Muscle of leg (tissue), 11 donors: ENCODE measurements around the gene LTO1. TPM values are rescaled to one million over a fixed set of nuclear protein-coding genes. Genes with fewer than 3 reads are reported as not detected.
"Not testable (repeated sequence)": the region's sequence is repeated elsewhere in the genome, so short reads cannot be mapped to it uniquely, and the experiment has no call there.

Source experiments
- DNase-seq: peaks from one replicate; pipeline ENCODE4 v3.0.0; 2013
- H3K27ac ChIP-seq: one replicate; pipeline ENCODE4 v1.5.1; 2013; ENCODE audit warnings: mild to moderate bottlenecking, low read length, control low read depth
- H3K27me3 ChIP-seq: one replicate; pipeline ENCODE4 v1.6.1; 2013; ENCODE audit warnings: low read length; ENCODE audit not compliant: control insufficient read depth, insufficient read depth
- H3K36me3 ChIP-seq: one replicate; pipeline ENCODE4 v1.6.1; 2013; ENCODE audit warnings: low read length; ENCODE audit not compliant: control insufficient read depth, insufficient read depth
- H3K4me1 ChIP-seq: one replicate; pipeline ENCODE4 v1.6.1; 2013; ENCODE audit warnings: low read length; ENCODE audit not compliant: control insufficient read depth, insufficient read depth
- H3K4me3 ChIP-seq: one replicate; pipeline ENCODE4 v1.5.1; 2013; ENCODE audit warnings: low read length, control low read depth
- H3K9me3 ChIP-seq: replicated peaks from 2 replicates; pipeline ENCODE4 v1.6.1; 2013; ENCODE audit warnings: low read depth, low read length; ENCODE audit not compliant: control insufficient read depth
- WGBS: methylation state at CpG from one replicate; pipeline ENCODE4 v1.1.5; 2013; ENCODE audit warnings: missing lambda C conversion rate; ENCODE audit not compliant: insufficient coverage; 5-methylcytosine and 5-hydroxymethylcytosine counted together
- polyA plus RNA-seq, 8 donors: library from polyadenylated mRNA; unstranded; fragments of 120-200 nt; gene quantifications; one replicate each; pipeline versions ENCODE4 v1.2.1 to v1.2.3, GENCODE V29; 2013; ENCODE audit warnings: inconsistent platforms in 1 of 8, low replicate concordance in 1 of 8; ENCODE audit not compliant: insufficient read length in 8 of 8, insufficient read depth in 1 of 8
- total RNA-seq: library from RNA; stranded (reverse); fragments of 120-200 nt; gene quantifications from one replicate; pipeline ENCODE4 v1.2.4, GENCODE V29; 2013

Gene LTO1
- total and polyA plus RNA-seq, 9 donors = 12.2 to 22.2 (median 18.7) TPM

DNA sequence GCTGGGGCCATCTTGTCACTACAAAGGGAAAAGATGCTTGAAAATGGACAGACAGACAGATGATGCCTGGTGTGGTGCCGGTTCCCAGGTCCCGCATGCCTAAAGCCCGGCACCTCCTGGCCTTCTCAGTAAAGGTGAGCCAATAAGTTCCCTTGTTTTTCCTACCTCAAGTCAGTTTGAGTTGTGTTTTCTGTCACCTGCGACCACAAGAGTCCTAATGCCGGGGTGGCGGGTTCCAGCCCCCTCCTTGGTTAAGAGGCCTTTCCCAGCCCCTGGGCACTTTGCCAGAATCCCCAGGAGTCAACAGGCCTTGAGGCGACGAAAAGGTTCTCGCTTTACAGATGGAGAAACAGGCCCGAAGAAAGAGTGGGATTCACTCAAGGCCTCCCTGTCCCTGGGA is 19.6 kb upstream of the LTO1 start:
- DNase-seq = no peak
- 56% methylated on average over 10 of the region's 10 CpGs for whole genome bisulfite sequencing
- no peak overlapping the region for H3K27ac ChIP-seq
- H3K36me3 ChIP-seq = no peaks in the 10 kb centered on the region
- no peak overlapping the region for H3K4me3 ChIP-seq
- H3K27me3 ChIP-seq = peaks cover 25% of the 10 kb centered on the region
- no peaks in the 10 kb centered on the region for H3K9me3 ChIP-seq
- peaks cover 4% of the 10 kb centered on the region for H3K4me1 ChIP-seq

- peaks cover 13% of the 10 kb centered on the region for H3K27me3 ChIP-seq
Observed at GRCh38 chr11:69692422-69692821, 17.3 kb upstream of the LTO1 start.

GRCh38 chr11:69691463-69691862 is 16.3 kb upstream of the LTO1 start:
- 63% methylated on average over 1 of the region's 2 CpGs for WGBS
- H3K4me1 ChIP-seq = no peaks in the 10 kb centered on the region
- H3K4me3 ChIP-seq = no peak overlapping the region
- peaks cover 13% of the 10 kb centered on the region for H3K27me3 ChIP-seq
- no peak overlapping the region for H3K27ac ChIP-seq
- H3K36me3 ChIP-seq = no peaks in the 10 kb centered on the region
- DNase-seq = no peak
- no peaks in the 10 kb centered on the region for H3K9me3 ChIP-seq

More at GRCh38 chr11:69692422-69692821, 17.3 kb upstream of the LTO1 start:
- Histone ChIP-seq H3K4me3 (no peak overlapping the region), H3K4me1 (no peaks in the 10 kb centered on the region), H3K27ac (no peak overlapping the region), H3K9me3 (no peaks in the 10 kb centered on the region), H3K36me3 (no peaks in the 10 kb centered on the region)
- no peak for DNase-seq

DNA sequence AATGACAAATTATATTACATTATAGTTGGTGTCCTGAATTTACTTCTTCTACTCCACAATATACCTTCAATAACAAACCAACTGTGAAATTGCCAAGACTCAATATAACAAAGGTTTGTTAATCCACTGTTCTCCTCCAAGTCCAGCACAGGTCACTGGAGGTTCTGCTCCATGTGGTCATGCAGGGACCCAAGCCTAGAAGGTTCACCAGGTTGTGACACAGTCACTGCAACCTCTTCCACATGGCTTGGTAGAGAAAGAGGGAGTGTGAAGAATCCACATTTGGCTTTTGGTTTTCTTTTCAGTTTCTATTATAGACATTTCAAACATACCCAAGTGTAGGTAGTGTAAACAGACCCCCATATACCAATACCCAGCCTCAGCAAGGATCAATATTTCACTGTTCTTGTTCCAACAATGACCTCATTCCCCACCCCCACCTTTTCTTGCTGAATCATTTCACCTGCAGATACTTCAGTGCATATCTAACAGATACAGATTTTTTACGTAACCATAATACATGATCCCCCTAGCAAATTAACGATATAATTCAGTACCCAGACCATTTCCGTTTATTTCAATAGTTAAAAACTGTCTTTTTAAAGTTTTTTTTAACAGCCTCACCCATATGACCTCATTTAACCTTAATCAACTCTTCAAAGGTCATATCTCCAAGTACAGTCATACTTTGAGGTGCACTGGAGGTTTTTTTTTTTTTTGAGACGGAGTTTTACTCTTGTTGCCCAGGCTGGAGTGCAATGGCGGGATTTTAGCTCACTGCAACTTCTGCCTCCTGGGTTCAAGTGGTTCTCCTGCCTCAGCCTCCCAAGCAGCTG is 14.5 kb upstream of the LTO1 start:
- no peak overlapping the region for H3K4me3 ChIP-seq
- no peaks in the 10 kb centered on the region for H3K36me3 ChIP-seq
- DNase-seq = no peak
- peaks cover 16% of the 10 kb centered on the region for H3K27me3 ChIP-seq
- H3K9me3 ChIP-seq = no peaks in the 10 kb centered on the region
- H3K27ac ChIP-seq = no peak overlapping the region
- peaks cover 5% of the 10 kb centered on the region for H3K4me1 ChIP-seq
- WGBS = no CpG with 5 or more reads among the region's 5 CpGs

DNA sequence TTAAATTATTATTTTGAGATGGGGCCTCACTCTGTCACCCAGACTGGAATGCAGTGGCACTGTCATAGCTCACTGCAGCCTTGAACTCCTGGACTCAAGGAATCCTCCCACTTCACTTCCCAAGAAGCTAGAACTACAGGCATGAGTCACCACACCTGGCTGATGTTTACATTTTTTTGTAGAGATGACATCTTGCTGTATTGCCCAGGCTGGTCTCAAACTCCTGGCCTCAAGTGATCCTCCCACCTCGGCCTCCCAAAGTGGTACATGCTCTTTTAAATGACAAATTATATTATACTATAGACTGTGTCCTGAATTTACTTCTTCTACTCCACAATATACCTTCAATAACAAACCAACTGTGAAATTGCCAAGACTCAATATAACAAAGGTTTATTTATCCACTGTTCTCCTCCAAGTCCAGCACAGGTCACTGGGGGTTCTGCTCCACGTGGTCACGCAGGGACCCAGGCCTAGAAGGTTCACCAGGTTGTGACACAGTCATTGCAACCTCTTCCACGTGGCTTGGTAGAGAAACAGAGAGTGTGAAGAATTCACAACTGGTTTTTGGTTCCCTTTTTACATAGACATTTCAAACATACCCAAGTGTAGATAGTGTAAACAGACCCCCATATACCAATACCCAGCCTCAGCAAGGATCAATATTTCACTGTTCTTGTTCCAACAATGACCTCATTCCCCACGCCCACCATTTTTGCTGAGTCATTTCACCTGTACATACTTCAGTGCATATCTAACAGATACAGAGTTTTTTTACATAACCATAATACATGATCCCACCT is 13.0 kb upstream of the LTO1 start:
- H3K27ac ChIP-seq, H3K36me3 ChIP-seq, H3K4me1 ChIP-seq, H3K4me3 ChIP-seq, H3K9me3 ChIP-seq, DNase-seq: not testable (repeated sequence)
- peaks cover 14% of the 10 kb centered on the region for H3K27me3 ChIP-seq
- 56% methylated on average over 1 of the region's 5 CpGs for WGBS

- H3K36me3 ChIP-seq = no peaks in the 10 kb centered on the region
- H3K4me1 ChIP-seq = peaks cover 5% of the 10 kb centered on the region
- 92% methylated on average over 7 of the region's 8 CpGs for WGBS
- peaks cover 14% of the 10 kb centered on the region for H3K27me3 ChIP-seq
- no peak overlapping the region for H3K27ac ChIP-seq
- DNase-seq = no peak
- no peaks in the 10 kb centered on the region for H3K9me3 ChIP-seq
- H3K4me3 ChIP-seq = no peak overlapping the region
Observed at GRCh38 chr11:69686856-69687255, 11.7 kb upstream of the LTO1 start.

DNA sequence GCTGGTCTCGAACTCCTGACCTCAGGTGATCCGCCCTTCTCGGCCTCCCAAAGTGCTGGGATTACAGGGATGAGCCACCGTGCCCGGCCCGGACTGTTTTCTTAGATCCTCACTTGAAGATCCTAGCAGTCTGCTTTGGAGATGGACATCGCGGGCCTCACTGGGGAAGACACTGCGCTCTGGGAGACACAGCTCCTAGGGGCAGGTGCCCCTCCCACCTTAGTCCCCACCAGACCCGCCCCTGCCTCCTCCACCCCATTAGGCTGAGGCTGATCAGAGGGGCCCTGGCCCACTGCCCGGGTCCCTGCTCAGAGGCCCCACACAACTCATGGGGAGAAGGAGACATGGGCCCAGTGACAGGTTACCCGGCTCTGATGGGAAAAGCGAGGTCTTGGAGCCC is 11.3 kb upstream of the LTO1 start:
- 70% methylated on average over 11 of the region's 13 CpGs for WGBS
- DNase-seq = no peak
- H3K36me3 ChIP-seq = no peaks in the 10 kb centered on the region
- no peaks in the 10 kb centered on the region for H3K9me3 ChIP-seq
- H3K4me3 ChIP-seq = no peak overlapping the region
- no peak overlapping the region for H3K27ac ChIP-seq
- H3K27me3 ChIP-seq = peaks cover 14% of the 10 kb centered on the region
- peaks cover 5% of the 10 kb centered on the region for H3K4me1 ChIP-seq

DNA sequence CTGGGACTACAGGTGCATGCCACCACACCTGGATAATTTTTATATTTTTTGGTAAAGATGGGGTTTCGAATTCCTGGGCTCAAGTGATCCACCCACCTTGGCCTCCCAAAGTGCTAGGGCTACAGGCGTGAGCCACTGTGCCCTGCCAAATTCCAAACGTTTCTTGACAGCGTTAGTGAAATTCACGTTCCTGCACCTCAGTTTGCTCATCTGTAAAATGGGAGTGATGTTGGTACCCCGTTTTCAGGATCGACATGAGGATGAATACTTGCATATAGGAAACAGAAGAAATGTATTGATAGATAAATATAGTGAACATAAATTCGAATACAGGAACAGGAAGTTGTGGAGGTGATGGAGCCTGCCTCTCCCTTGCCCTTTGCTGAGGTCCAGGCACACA is 10.2 kb upstream of the LTO1 start:
- peaks cover 12% of the 10 kb centered on the region for H3K27me3 ChIP-seq
- no peak overlapping the region for H3K27ac ChIP-seq
- H3K9me3 ChIP-seq = no peaks in the 10 kb centered on the region
- 65% methylated on average over 7 of the region's 8 CpGs for WGBS
- peaks cover 5% of the 10 kb centered on the region for H3K4me1 ChIP-seq
- no peak overlapping the region for H3K4me3 ChIP-seq
- DNase-seq = no peak
- no peaks in the 10 kb centered on the region for H3K36me3 ChIP-seq

- Histone ChIP-seq H3K4me1 (peaks cover 5% of the 10 kb centered on the region), H3K27me3 (peaks cover 12% of the 10 kb centered on the region), H3K9me3 (no peaks in the 10 kb centered on the region), H3K36me3 (no peaks in the 10 kb centered on the region), H3K4me3 (no peak overlapping the region), H3K27ac (no peak overlapping the region)
- no peak for DNase-seq
- 61% methylated on average over 6 of the region's 11 CpGs for WGBS
Observed at GRCh38 chr11:69684651-69685050, 9.5 kb upstream of the LTO1 start.

DNA sequence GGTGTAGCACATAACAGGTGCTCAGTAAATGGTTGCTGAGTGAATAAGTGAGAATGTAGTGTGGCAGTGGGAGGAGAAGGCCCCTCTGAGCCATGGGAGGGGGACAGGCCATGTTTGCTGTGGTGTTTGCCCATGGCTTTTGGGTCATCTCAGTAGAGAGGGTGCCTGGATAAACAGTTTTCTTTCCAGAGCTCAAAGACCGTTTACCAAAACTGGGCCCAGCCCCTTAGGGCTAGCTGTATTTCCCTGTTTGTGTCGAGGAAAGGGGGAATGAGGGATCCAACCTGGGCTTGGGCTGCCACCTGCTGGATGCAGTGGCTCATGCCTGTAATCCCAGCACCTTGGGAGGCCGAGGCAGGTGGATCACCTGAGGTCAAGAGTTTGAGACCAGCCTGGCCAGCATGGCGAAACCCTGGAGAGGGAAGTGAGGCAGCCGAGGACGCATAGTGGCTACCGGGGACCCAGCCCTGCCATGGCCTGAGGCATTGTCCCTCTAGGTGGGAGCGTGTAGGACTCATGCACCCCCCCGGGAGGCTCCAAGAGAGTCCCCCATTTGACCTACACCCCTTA is 8.7 kb upstream of the LTO1 start:
- no peaks in the 10 kb centered on the region for H3K9me3 ChIP-seq
- no peaks in the 10 kb centered on the region for H3K36me3 ChIP-seq
- WGBS = 12% methylated on average over 3 of the region's 9 CpGs
- no peak overlapping the region for H3K4me3 ChIP-seq
- peaks cover 5% of the 10 kb centered on the region for H3K4me1 ChIP-seq
- H3K27ac ChIP-seq = no peak overlapping the region
- DNase-seq = no peak
- H3K27me3 ChIP-seq = peaks cover 12% of the 10 kb centered on the region
